ENCODE data around the gene MTTP. TPM values are rescaled to one million over a fixed set of nuclear protein-coding genes. Genes with fewer than 3 reads are reported as not detected.

Gene MTTP
- total and polyA plus RNA-seq, 4 donors, result 58.4 to 193 (median 83.9) TPM

GRCh38 chr4:99661907-99662306 lies 87.3 kb downstream of the MTTP start:
- no peak for TF ChIP-seq HNF4A (conservative IDR thresholded peaks at IDR 0.05)
- TF ChIP-seq, protein P1, sequence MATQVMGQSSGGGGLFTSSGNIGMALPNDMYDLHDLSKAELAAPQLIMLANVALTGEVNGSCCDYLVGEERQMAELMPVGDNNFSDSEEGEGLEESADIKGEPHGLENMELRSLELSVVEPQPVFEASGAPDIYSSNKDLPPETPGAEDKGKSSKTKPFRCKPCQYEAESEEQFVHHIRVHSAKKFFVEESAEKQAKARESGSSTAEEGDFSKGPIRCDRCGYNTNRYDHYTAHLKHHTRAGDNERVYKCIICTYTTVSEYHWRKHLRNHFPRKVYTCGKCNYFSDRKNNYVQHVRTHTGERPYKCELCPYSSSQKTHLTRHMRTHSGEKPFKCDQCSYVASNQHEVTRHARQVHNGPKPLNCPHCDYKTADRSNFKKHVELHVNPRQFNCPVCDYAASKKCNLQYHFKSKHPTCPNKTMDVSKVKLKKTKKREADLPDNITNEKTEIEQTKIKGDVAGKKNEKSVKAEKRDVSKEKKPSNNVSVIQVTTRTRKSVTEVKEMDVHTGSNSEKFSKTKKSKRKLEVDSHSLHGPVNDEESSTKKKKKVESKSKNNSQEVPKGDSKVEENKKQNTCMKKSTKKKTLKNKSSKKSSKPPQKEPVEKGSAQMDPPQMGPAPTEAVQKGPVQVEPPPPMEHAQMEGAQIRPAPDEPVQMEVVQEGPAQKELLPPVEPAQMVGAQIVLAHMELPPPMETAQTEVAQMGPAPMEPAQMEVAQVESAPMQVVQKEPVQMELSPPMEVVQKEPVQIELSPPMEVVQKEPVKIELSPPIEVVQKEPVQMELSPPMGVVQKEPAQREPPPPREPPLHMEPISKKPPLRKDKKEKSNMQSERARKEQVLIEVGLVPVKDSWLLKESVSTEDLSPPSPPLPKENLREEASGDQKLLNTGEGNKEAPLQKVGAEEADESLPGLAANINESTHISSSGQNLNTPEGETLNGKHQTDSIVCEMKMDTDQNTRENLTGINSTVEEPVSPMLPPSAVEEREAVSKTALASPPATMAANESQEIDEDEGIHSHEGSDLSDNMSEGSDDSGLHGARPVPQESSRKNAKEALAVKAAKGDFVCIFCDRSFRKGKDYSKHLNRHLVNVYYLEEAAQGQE (IDR thresholded peaks at IDR 0.05), result no peak
- TF ChIP-seq ATF3 (IDR thresholded peaks at IDR 0.05), result no peak
- TF ChIP-seq YY1 (IDR thresholded peaks at IDR 0.05), result no peak
- 89% methylated on average over 5 of the region's 5 CpGs for WGBS
- Histone ChIP-seq H3K4me1 (ENCODE audit: control insufficient read depth in 4 of 4, insufficient read depth in 4 of 4, low read length in 3 of 4) (no peaks in the 10 kb centered on the region), H3K9ac (ENCODE audit: low read depth in 1 of 2, low read length in 2 of 2) (no peak overlapping the region), H3K9me3 (ENCODE audit: control insufficient read depth in 4 of 4, low read length in 3 of 4) (no peaks in the 10 kb centered on the region), H3K36me3 (ENCODE audit: control insufficient read depth in 4 of 4, insufficient read depth in 3 of 4, low read depth in 1 of 4, low read length in 3 of 4) (no peaks in the 10 kb centered on the region), H3K27ac (ENCODE audit: low read depth in 1 of 2, low read length in 2 of 2) (no peak overlapping the region), H3K4me3 (ENCODE audit: low read depth in 1 of 3, low read length in 3 of 3) (no peak overlapping the region), H3K27me3 (ENCODE audit: control insufficient read depth in 4 of 4, insufficient read depth in 4 of 4, low read length in 3 of 4) (no peaks in the 10 kb centered on the region)
- DNase-seq (ENCODE audit: low spot score), result no peak

- Histone ChIP-seq H3K9ac (ENCODE audit: low read depth in 1 of 2, low read length in 2 of 2) (no peak overlapping the region), H3K4me1 (ENCODE audit: control insufficient read depth in 4 of 4, insufficient read depth in 4 of 4, low read length in 3 of 4) (no peaks in the 10 kb centered on the region), H3K36me3 (ENCODE audit: control insufficient read depth in 4 of 4, insufficient read depth in 3 of 4, low read depth in 1 of 4, low read length in 3 of 4) (no peaks in the 10 kb centered on the region), H3K9me3 (ENCODE audit: control insufficient read depth in 4 of 4, low read length in 3 of 4) (no peaks in the 10 kb centered on the region), H3K4me3 (ENCODE audit: low read depth in 1 of 3, low read length in 3 of 3) (no peak overlapping the region), H3K27ac (ENCODE audit: low read depth in 1 of 2, low read length in 2 of 2) (no peak overlapping the region), H3K27me3 (ENCODE audit: control insufficient read depth in 4 of 4, insufficient read depth in 4 of 4, low read length in 3 of 4) (no peaks in the 10 kb centered on the region)
- TF ChIP-seq HNF4A (conservative IDR thresholded peaks at IDR 0.05) (no peak), NR2F2 (IDR thresholded peaks at IDR 0.05) (peak; percentile 29)
- no peak for DNase-seq (ENCODE audit: low spot score)
These were observed 90.1 kb downstream of the MTTP start for GRCh38 chr4:99664716-99665115.

DNA sequence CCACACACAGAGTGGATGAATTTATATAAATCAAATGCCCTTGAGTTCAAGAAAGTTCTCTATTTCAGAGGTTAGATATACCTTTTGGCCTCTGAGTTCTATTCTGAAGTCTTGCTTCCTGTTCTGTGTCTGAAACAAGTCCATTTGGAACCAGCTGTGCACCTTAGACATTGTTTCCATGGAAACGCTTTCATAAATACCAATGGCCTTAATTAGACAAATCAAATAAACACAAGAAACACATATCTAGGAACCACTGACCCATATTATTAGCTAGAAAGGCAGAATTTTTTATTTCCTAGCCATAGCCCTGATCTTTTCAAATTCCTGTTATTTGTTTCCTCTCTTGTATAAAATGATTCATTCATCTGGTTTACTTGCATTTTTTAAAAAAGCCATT lies 91.4 kb downstream of the MTTP start:
- H3K4me1 ChIP-seq (ENCODE audit: control insufficient read depth in 4 of 4, insufficient read depth in 4 of 4, low read length in 3 of 4), result no peaks in the 10 kb centered on the region
- no peaks in the 10 kb centered on the region for H3K36me3 ChIP-seq (ENCODE audit: control insufficient read depth in 4 of 4, insufficient read depth in 3 of 4, low read depth in 1 of 4, low read length in 3 of 4)
- no peak for DNase-seq (ENCODE audit: low spot score)
- H3K9ac ChIP-seq (ENCODE audit: low read depth in 1 of 2, low read length in 2 of 2), result no peak overlapping the region
- no peak overlapping the region for H3K27ac ChIP-seq (ENCODE audit: low read depth in 1 of 2, low read length in 2 of 2)
- TF ChIP-seq SP1 (IDR thresholded peaks at IDR 0.05) (no peak), GABPA (IDR thresholded peaks at IDR 0.05 in 1 of 2, conservative IDR thresholded peaks at IDR 0.05 in 1 of 2) (no peak), NR2F2 (IDR thresholded peaks at IDR 0.05) (no peak), HNF4G (IDR thresholded peaks at IDR 0.05) (no peak), FOXA1 (IDR thresholded peaks at IDR 0.05) (no peak)
- no peaks in the 10 kb centered on the region for H3K9me3 ChIP-seq (ENCODE audit: control insufficient read depth in 4 of 4, low read length in 3 of 4)
- no peaks in the 10 kb centered on the region for H3K27me3 ChIP-seq (ENCODE audit: control insufficient read depth in 4 of 4, insufficient read depth in 4 of 4, low read length in 3 of 4)
- H3K4me3 ChIP-seq (ENCODE audit: low read depth in 1 of 3, low read length in 3 of 3), result no peak overlapping the region
- 83% methylated on average over 1 of the region's 1 CpG for WGBS

DNA sequence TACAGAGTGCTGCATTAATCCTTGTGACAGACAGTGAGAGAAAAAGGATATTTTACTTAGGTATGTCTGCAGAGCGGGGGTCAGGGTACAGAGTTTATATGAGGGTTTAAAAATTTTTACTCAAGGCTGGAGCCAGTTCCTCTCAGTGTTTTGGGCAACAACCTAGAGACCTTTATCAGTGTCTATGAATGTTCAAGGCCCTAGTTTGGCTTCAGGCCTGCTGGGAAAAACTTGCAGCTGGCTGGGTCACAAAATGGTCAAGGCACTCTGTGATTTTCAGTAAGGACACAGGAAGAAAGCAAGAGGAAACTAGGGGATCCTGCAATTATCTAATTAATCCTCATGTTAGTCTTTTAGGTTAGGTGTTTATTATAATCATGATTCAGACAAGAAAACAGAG lies 93.8 kb downstream of the MTTP start:
- Histone ChIP-seq H3K36me3 (ENCODE audit: control insufficient read depth in 4 of 4, insufficient read depth in 3 of 4, low read depth in 1 of 4, low read length in 3 of 4) (no peaks in the 10 kb centered on the region), H3K27me3 (ENCODE audit: control insufficient read depth in 4 of 4, insufficient read depth in 4 of 4, low read length in 3 of 4) (no peaks in the 10 kb centered on the region), H3K9ac (ENCODE audit: low read depth in 1 of 2, low read length in 2 of 2) (no peak overlapping the region), H3K4me1 (ENCODE audit: control insufficient read depth in 4 of 4, insufficient read depth in 4 of 4, low read length in 3 of 4) (no peaks in the 10 kb centered on the region), H3K27ac (ENCODE audit: low read depth in 1 of 2, low read length in 2 of 2) (no peak overlapping the region), H3K9me3 (ENCODE audit: control insufficient read depth in 4 of 4, low read length in 3 of 4) (peaks cover 0 to 7% (median 0%) of the 10 kb centered on the region in 4 donors), H3K4me3 (ENCODE audit: low read depth in 1 of 3, low read length in 3 of 3) (no peak overlapping the region)
- DNase-seq (ENCODE audit: low spot score), result no peak
- TF ChIP-seq RAD21 (IDR thresholded peaks at IDR 0.05) (no peak), NR2F2 (IDR thresholded peaks at IDR 0.05) (peak; percentile 20), RXRA (IDR thresholded peaks at IDR 0.05) (no peak), SP1 (IDR thresholded peaks at IDR 0.05) (no peak), YY1 (IDR thresholded peaks at IDR 0.05) (no peak), EGR1 (IDR thresholded peaks at IDR 0.05; ENCODE audit: low read depth in 2 of 2) (no peak), CTCF (IDR thresholded peaks at IDR 0.05; ENCODE audit: low read depth, low read length, missing input control) (no peak)
- TF ChIP-seq, protein P2, sequence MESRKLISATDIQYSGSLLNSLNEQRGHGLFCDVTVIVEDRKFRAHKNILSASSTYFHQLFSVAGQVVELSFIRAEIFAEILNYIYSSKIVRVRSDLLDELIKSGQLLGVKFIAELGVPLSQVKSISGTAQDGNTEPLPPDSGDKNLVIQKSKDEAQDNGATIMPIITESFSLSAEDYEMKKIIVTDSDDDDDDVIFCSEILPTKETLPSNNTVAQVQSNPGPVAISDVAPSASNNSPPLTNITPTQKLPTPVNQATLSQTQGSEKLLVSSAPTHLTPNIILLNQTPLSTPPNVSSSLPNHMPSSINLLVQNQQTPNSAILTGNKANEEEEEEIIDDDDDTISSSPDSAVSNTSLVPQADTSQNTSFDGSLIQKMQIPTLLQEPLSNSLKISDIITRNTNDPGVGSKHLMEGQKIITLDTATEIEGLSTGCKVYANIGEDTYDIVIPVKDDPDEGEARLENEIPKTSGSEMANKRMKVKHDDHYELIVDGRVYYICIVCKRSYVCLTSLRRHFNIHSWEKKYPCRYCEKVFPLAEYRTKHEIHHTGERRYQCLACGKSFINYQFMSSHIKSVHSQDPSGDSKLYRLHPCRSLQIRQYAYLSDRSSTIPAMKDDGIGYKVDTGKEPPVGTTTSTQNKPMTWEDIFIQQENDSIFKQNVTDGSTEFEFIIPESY (IDR thresholded peaks at IDR 0.05), result no peak
- WGBS, result 96% methylated on average over 1 of the region's 1 CpG

All from liver (tissue), 9 donors.